NCI-H82 (cell line): ENCODE measurements around the gene TCF23.
A peak's percentile ranks its signal among the peaks of the same experiment; 100 is the strongest.
"Not testable (repeated sequence)": the region's sequence is repeated elsewhere in the genome, so short reads cannot be mapped to it uniquely, and the experiment has no call there.

Experiments used
- DNase-seq: peaks from one replicate; lab custom pipeline; 2025; lab: John Stamatoyannopoulos, UW

The TCF23 gene

DNA sequence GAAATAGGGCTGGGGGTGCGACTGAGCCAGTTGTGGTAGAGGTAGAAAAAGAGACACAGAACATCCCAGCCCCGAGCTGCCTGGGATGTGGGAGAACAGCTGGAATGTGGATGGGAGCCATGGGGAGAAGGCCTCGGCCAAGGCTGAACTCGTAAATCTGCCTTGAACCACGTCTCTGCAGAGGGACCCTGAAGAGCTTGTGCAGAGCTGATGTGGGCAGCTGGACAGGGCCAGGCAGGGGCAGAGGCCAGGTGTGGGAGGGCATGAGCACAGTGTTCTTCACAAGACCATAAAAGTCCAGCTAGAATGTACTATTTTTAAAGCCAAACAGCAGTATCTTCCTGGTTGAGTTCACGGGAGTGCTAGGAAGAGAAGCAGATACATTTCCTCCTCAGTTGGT lies 5.7 kb downstream of the TCF23 start:
- no peak for DNase-seq

DNA sequence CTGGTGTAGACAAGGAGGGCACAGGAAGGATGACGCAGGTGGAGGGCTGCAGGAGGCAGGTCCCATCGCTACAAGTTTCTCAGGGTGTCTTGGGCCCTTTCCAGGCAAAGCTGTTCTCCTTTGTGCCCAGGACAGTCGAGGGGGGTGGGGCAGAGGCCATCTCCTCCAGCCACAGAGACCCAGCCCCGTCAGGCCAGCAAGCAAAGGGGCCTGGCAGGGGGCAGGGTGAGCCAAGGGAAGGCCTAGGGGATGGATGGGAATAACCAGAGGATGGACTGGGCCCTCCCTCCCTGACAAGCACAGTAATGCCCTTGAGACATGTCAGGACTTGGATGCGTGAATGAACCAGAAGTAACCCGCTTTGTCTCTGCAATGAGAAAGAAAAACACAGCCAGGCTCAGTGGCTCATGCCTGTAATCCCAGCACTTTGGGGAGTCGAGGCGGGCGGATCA lies 6.3 kb downstream of the TCF23 start:
- DNase-seq: no peak

DNA sequence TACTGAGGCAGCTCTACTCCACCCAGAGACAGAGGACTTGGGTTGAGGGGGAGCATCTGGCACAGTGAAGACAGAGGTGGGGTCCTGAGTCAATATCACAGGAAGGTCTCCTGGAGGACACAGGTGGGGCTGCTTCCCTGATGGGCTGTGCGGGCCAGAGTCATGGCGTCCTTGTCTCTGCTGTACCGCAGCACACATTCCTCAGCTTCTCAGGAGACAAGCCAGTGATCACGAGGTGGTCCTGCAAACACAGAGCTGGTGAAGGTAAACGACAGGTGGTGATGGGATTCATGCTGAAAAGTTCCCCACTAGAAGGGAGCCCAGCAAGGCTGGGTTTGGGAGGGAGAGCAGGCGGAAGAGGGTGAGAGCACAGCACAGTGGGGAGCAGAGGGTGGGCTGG lies 9.7 kb downstream of the TCF23 start:
- DNase-seq: no peak

DNA sequence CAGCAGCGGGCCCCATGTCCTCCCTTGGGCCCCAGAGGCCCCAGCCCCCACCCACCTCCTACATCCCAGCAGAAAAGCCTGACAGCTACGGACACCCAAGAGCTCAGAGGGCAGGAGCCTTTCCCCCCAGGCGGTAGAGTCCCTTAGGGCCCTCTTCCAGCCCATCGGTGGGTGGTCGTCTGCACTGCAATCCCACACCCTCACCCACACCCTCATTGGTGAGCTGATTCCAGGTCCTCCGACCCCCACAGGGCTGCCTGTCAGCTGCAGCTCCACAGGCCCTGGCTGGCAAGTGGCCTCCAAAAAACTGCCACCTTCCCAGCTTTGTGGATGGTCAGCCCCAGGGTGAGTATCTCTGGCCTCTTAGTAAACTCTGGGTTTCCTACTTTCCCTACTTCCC lies 10.5 kb downstream of the TCF23 start:
- no peak for DNase-seq

DNA sequence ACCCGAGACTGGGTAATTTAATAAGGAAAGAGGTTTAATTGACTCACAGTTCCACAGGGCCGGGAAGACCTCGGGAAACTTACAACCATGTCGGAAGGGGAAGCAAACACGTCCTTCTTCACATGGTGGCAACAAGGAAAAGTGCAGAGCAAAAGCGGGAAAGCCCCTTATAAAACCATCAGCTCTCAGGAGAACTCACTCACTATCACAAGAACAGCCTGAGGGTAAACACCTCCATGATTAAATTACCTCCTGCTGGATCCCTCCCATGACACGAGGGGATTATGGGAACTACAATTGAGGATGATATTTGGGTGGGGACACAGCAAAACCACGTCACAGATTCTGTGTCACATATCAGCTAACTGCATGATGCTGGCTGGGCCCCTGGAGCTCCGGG lies 11.4 kb downstream of the TCF23 start:
- no peak for DNase-seq

DNA sequence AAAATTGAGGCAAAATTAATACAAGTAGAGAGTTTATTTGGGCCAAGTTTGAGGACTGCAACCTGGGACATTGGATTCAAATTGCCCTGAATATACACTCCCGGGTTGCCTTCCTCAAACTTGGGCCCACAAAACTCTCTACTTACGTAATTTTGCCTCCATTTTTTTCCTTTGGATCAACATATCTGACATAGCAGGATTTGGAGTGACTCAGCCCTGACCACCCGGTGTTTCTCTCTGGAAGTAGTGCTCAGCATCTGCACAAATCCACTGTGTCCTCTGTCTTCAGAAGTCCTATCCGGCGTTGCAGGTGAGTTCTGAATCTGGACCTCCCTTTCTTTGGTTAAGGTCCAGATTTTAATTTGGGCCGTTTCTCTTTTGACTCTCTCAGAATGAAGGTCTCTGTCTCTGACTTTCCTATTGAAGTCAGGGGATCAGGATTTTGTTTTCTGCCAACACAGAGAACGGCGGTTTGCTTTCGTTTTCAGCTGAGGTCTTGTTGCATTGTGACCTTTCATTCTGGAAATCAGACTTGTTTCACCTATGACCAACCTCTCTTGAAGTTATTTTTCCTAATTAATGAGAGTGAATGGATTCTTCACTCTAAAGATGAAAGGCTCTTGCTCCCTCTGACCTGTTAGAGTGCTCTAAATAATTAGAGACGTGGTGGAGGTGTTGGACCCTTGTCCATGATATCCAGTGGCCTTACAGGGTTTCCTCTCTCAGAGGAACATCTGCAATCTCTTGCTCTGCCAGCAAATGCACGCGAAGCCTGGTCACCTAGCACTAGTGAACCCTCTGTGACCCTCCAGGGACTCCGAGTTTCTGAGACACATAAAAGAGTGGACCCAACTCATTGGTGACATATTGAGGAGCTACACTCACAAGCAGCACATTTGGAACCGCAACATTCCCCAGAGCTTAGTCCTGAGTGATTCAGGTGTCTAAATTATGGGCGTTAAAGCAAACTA lies 13.6 kb downstream of the TCF23 start:
- DNase-seq: no peak

DNA sequence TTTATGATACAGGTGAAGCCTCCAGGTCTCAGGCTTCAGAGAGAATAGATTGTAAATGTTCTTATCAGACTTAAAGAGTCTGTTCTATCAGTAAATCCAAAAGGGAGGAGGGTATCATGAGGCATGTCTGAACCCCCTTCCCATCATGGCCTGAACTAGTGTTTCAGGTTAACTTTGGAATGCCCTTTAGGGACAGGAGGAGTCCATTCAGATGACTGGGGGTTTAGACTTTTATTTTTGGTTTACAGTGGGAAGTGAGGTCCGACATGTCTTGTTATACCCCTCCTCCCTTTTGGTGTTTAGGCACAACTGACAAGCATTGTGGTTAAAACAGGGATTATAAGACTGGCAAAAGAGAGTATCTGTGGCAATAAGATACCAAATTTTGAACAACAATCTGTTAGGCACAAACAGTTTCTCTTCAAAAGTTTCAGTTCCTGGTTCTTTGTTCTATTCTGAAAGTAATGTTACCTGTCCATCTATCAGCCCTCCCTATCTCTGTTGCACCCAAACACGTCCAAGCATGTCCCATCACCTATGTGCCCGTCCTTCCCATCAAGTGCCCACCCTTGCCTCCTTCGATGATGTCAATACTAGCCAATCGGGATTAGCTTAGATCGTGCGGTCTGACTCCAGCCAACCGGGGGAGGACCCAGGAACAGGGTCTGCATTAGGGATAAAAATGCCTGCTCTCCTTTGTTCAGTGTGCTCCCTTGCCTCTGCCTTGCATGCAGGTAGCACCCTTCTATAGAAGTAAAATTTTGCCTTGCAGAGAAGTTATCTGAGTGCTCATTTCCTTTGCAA lies 16.4 kb downstream of the TCF23 start:
- peak; percentile 18 for DNase-seq

DNA sequence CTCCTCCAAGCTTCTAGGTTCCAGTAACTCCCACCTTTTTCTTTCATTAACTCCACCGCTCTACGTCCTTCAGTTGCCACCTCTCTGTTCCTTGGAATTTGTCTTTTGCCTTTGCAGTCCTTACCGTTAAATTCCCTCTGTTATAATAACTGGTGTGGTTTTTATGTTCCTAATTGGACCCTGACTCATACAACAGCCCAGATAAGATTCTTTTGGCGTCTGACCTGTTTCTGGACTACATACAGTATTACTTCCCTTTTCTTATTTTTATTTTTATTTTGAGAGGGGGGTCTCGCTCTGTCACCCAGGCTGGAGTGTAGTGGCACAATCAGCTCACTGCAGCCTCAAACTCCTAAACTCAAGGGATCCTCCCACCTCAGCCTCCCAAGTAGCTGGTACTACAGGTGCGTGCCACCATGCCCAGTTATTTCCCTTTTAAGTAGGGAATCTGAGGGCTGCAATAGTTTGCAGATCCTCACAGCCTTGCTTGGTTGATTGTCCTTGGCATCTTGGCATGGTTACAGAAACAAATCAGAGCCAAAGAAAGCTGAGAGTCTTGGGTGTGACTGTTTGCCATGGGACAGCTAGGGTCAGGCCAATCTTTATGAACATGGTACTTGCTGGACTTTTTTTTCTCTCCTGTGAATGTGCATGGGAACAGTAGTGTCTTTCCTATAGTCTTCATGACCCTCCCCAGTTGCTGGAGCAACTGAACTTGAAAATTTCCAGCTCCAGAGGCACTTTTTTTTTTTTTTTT lies 22.0 kb downstream of the TCF23 start:
- no peak for DNase-seq

DNA sequence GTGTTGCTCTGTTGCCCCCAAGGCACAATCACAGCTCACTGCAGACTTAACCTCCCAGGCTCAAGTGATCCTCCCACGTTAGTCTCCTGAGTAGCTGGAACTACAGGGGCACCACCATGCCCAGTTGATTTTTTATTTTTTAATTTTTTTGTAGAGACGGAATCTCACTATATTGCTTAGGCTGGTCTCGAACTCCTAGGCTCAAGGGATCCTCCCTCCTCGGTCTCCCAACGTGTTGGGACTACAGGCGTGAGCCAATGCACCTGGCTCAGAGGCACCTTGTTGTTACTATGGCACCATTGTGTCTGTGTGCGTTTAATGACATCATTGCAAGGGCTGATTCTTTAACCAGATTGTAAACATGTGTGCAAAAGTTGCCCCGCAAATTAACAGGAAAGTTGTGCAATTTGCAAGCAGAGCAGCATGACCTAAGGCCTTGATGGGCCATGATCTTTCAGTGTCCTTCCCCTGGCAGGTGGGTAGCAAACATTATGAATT lies 22.6 kb downstream of the TCF23 start:
- no peak for DNase-seq

DNA sequence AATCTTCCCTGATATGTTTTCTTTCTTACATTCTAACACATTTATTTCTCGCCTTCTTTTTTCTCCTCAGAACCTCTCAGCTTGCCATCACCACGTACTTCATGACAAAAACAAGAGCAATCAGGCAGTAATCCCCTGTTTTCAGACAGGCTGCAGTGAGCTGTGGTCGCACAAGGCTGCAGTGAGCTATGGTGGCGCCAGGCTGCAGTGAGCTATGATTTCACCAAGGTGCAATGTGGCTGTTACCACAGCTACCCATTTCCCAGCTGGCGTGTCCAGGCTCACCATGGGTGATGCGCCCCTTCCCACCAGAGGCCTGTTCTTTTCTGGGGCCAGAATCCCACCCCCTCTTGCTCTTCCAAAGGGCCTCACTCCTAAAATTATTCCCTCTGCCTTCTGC lies 25.8 kb downstream of the TCF23 start:
- peak; percentile 33 for DNase-seq

DNA sequence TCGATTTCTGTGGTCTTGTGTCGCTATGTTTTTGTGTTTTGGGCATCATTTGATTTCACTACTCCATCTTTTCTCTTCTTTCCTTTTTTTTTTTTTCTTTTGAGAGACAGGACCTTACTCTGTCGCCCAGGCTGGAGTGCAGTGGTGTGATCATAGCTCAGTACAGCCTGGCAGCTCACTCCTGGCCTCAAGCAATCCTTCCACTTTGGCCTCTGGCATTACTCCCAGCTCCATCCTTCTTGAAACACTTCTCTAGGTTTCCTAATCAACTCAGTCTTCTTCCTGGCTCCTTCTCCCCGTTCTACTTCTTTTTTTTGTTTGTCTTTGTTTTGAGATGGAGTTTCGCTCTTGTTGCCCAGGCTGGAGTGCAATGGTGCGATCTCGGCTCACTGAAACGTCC lies 26.5 kb downstream of the TCF23 start:
- no peak for DNase-seq

DNA sequence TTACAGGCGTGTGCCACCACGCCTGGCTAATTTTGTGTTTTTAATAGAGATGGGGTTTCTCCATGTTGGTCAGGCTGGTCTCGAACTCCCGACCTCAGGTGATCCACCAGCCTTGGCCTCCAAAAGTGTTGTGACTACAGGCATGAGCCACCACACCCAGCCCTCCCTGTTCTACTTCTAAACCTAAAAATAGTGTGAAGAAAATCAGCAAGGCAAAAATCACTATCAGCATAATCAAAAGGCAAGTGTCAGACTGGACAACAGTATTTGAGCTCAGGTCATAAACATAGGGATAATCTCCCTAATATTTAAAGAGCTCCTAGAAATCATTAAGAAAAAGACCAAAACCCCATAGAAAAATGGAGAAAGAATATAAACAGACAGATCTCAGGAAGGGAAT lies 27.0 kb downstream of the TCF23 start:
- not testable (repeated sequence) for DNase-seq

DNA sequence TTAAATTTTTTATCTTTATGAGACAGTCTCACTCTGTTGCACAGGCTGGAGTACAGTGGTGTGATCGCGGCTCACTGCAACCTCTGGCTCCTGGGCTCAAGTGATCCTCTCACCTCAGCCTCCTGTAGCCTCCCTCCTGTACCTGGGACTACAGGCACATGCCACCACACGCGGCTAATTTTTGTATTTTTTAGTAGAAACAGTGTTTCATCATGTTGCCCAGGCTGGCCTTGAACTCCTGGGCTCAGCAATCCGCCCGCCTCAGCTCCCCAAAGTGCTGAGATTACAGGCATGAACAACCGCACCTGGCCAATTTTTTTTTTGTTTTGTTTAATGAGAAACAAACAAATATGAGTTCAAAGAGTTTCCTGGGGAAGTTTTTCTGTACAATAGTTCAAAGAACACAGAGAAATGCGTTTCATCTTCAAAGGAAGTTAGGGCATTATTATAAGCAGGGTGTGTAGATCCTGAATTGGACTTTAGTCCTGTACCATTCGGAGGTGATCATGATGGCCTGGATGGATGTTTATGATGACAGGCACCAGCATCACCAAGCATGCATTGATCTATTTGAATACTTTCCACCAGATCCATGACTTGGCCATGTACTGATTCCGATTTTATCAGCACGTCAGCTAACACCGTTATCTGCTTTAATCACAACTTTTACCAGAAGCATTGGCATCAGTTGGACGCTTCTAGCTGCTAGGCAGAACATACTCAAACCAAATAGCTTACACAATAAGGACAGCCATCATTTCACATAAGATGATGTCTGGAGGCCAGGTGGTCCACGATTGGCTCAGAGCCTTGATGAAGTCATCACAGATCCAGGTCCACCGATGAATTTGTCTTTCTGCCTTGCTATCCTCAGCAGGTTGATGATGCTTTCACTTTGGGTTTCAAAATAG lies 28.9 kb downstream of the TCF23 start:
- no peak for DNase-seq

DNA sequence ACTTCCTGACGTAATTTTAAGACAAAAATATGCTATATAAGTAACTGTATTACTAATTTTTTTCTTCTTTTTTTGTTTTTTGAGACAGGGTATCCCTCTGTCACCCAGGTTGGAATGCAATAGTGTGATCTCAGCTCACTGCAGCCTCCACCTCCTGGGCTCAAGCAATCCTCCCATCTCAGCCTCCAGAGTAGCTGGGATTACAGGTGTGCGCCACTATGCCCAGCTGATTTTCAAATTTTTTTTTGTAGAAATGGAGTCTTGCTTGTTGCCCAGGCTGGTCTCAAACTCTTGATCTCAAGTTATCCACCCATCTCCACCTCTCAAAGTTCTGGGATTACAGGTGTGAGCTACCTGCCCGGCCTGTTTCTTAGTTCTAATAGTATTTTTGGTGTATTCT lies 29.7 kb downstream of the TCF23 start:
- no peak for DNase-seq

DNA sequence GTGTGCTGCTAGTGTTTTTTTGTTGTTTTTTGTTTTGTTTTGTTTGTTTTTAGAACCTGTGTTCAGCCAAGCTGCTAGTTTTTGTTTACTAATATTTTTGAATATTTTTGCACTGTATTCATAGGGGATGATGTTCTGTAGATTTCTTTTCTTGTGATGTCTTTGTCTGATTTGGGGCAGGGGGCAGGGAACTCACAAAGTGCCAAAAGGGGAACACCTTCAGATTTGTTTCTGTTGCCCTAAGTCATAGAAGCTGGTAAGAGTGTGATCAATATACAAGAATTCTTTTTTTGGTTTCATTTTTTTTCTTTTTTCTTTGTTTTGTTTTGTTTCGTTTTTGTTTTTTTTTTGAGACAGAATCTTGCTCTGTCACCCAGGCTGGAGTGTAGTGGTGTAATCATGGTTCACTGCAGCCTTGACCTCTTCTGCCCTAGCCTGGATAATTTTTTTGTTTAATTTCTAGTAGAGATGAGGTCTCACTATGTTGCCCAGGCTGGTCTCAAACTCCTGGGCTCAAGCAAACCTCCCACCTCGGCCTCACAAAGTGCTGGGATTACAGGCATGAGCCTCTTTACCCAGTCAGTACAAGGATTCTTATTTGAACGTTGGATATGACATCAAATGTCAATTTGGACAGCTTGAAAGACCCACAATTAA lies 30.7 kb downstream of the TCF23 start:
- DNase-seq: no peak

DNA sequence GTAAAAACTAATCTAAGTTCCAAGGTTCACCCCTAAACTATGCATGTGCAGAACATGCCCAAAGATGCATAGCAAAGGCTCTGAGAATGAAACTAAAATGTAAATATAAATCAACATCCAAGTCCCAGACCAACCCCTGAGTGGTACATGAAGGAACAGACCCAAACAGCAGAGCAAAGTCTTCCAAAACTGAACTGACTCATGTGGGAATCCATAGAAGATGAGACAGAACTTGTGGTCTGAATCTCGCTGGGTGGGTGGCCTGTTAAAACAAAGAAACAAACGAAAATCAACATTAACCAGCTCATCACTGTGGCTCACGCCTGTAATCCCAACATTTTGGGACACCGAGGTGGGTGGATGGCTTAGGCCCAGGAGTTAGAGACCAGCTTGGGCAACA lies 33.5 kb downstream of the TCF23 start:
- DNase-seq: no peak

DNA sequence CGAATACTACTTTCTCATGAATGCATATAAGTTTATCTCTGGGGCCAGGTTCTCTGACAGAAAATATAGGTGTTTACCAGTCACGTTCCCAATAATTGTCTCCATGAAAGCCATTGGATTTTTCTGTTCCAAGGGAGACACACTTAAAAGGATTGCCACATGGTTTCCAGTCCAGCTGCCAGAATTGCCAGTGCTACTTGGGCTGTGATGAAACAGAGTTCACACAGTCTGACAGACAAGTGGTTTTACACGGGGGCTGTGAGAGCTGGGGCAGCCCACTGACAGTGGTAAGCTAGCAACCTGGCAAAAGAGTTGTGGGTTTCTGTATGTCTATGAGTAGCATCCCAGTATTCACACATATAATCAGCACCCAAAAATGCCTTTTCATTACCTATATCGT lies 35.3 kb downstream of the TCF23 start:
- DNase-seq: no peak

DNA sequence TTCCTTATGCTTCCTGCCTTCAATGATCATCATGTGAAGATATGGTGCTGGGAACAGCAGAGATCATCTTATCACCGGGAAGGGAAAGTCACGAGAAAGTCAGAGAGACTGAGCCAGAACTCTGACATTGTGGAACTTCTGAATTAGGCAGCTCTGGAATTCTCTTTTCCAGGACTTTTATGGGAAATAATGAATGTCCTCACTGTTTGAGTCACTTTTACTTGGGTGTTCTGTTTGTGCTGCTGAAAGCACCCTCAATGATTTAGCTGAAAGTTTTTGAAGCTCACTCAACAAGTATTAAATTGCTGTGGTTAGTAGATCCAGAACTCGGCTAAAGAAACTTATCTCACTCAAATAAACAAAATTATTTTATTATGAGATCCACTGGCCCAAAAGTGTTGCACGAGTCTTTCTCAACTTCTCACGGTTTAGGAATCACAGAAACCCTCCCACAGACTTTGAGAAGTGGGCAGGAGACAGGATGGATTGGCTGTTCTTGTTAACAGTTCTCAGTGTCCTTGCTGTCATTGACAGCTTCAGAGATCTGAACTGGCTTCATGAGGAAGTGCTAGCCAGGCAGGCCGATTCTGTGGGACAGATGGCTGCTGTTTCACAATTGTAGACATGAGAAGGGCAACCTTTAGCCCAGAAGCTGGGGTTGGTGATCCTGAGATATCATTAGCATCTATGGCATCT lies 36.7 kb downstream of the TCF23 start:
- peak; percentile 51 for DNase-seq

DNA sequence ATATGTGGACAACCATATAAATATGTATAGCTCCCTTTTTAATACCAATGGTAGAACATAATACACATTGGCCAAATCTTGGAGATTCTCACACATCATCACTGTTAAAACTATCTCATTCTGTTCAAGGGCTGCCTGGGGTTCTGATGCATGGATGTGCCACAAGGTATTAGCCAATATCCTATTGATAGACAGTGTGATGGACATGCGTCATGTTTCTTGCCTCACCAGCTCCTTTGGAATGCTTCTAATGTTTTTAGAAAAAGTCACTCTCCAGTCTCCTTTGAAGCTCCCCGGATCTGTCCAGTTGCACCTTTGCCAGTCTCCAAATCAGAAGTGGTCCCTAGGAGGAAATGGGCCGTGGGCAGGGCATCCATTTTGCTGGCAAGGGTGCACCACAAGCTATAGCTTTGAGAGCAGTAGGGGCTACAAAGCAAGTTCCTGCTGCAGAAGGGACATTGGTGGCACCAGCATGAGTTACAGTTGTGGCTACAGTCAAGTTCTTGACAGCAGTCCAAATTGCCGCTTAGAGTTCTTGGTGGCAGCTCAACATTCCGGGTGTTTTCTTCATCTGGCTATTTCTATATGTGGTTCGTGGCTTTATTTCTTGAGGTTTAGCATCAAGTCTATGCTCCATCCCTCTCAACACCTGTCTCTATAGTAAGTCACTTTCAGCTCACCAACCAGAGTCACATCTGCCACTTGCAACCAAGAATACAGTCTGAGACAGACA lies 38.0 kb downstream of the TCF23 start:
- DNase-seq: no peak
